ENCODE data around the gene MRAS. TPM values are rescaled to one million over a fixed set of nuclear protein-coding genes. Genes with fewer than 3 reads are reported as not detected.
A peak's percentile ranks its signal among the peaks of the same experiment; 100 is the strongest.

Gene MRAS
- polyA plus RNA-seq, 1 of the 3 experiments (the other 2 are of a cell fraction): 25.0 TPM

- TF ChIP-seq POLR2AphosphoS5 (IDR thresholded peaks at IDR 0.05; ENCODE audit: low read depth, low read length) (no peak; the same call in 1 of the 2 replicates), SMC3 (IDR thresholded peaks at IDR 0.05; ENCODE audit: low read depth, low read length) (no peak), CTCF (IDR thresholded peaks at IDR 0.05) (no peak), YY1 (IDR thresholded peaks at IDR 0.05; ENCODE audit: low read depth) (no peak)
These were observed 41.6 kb downstream of the MRAS start (continued) for GRCh38 chr3:138389841-138390581.

DNA sequence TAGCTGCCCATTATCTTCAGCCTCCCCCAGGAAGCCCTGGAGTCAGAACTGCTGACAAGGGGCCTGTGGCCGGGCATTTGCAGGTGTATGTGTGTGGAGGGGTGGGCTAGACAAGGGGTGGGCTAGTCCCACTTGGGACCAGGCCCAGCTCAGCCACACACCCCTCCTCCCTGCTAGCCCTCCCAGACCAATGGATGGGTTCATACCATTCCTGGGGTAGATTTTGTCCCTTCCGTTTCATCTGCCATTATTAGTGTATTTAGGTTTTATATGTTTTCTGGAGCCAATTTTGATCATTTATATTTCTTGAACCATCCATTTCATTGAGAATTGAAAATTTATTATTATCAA lies 42.2 kb downstream of the MRAS start:
- peak overlapping the region in 1 of 2 experiments; percentile 60; a peak in 2 of 4 replicates for H3K27ac ChIP-seq (ENCODE audit: low read depth in 2 of 2, low read length in 1 of 2)
- no peaks in the 10 kb centered on the region for H3K9me3 ChIP-seq
- H3K4me1 ChIP-seq (ENCODE audit: control insufficient read depth in 1 of 2, insufficient read depth in 2 of 2, low read depth in 1 of 2, low read length in 1 of 2): peaks cover 8 to 13% of the 10 kb centered on the region in 2 experiments; a peak in 2 of 4 replicates
- no peaks in the 10 kb centered on the region for H3K9me2 ChIP-seq
- H3K79me2 ChIP-seq (ENCODE audit: insufficient read depth): peaks cover 28% of the 10 kb centered on the region
- H3K9ac ChIP-seq: no peak overlapping the region
- peaks cover 6% of the 10 kb centered on the region for H3F3A ChIP-seq (replicated peaks; ENCODE audit: insufficient read depth)
- ChIA-PET POLR2A (no interaction called here), CTCF (interaction anchor here (0.8 to 1.0 kb wide), 3 partner anchors 19 to 322 kb away, joined by 3 to 5 read pairs (median 3); no protein-coding TSS in a partner anchor)
- TF ChIP-seq MAX (IDR thresholded peaks at IDR 0.05; ENCODE audit: low read depth): no peak
- no peak for DNase-seq
- no peaks in the 10 kb centered on the region for H3K27me3 ChIP-seq (ENCODE audit: insufficient read depth)
- H2AFZ ChIP-seq (ENCODE audit: low read depth): no peak overlapping the region
- H3K4me2 ChIP-seq: peak overlapping the region; percentile 57
- no peaks in the 10 kb centered on the region for H3K36me3 ChIP-seq (replicated peaks in 1 of 2; ENCODE audit: control insufficient read depth in 1 of 2, insufficient read depth in 2 of 2, low read length in 1 of 2)
- WGBS (ENCODE audit: low lambda C conversion rate): 37% methylated on average over 2 of the region's 2 CpGs
- no peak overlapping the region; a peak in 1 of 4 replicates for H3K4me3 ChIP-seq (ENCODE audit: low read depth in 2 of 2, low read length in 1 of 2)
- no peaks in the 10 kb centered on the region for H4K20me1 ChIP-seq (ENCODE audit: insufficient read depth)

GRCh38 chr3:138394156-138394555 lies 45.8 kb downstream of the MRAS start:
- Histone ChIP-seq H2AFZ (ENCODE audit: low read depth) (no peak overlapping the region), H3F3A (replicated peaks; ENCODE audit: insufficient read depth) (peaks cover 6% of the 10 kb centered on the region), H3K9me3 (no peaks in the 10 kb centered on the region), H4K20me1 (ENCODE audit: insufficient read depth) (no peaks in the 10 kb centered on the region), H3K27me3 (ENCODE audit: insufficient read depth) (no peaks in the 10 kb centered on the region), H3K79me2 (ENCODE audit: insufficient read depth) (peaks cover 28% of the 10 kb centered on the region), H3K4me3 (ENCODE audit: low read depth in 2 of 2, low read length in 1 of 2) (no peak overlapping the region), H3K36me3 (replicated peaks in 1 of 2; ENCODE audit: control insufficient read depth in 1 of 2, insufficient read depth in 2 of 2, low read length in 1 of 2) (no peaks in the 10 kb centered on the region), H3K4me1 (ENCODE audit: control insufficient read depth in 1 of 2, insufficient read depth in 2 of 2, low read depth in 1 of 2, low read length in 1 of 2) (peaks cover 8 to 13% of the 10 kb centered on the region in 2 experiments; a peak in 2 of 4 replicates), H3K9ac (no peak overlapping the region), H3K9me2 (no peaks in the 10 kb centered on the region), H3K27ac (ENCODE audit: low read depth in 2 of 2, low read length in 1 of 2) (no peak overlapping the region), H3K4me2 (no peak overlapping the region)
- WGBS (ENCODE audit: low lambda C conversion rate): 100% methylated on average over 2 of the region's 4 CpGs
- ChIA-PET CTCF (interaction anchor here (11.5 kb wide), 1 partner anchor 24 kb away, joined by 69 read pairs; no protein-coding TSS in a partner anchor), POLR2A (no interaction called here)
- no peak for DNase-seq
- no peak for TF ChIP-seq RFX5 (IDR thresholded peaks at IDR 0.05; ENCODE audit: low read length)
- TF ChIP-seq YY1 (IDR thresholded peaks at IDR 0.05; ENCODE audit: low read depth): no peak
- no peak for TF ChIP-seq CHD2 (IDR thresholded peaks at IDR 0.05; ENCODE audit: low read length, partially characterized antibody)
- no peak for TF ChIP-seq POLR2AphosphoS5 (IDR thresholded peaks at IDR 0.05; ENCODE audit: low read depth, low read length)
- no peak for TF ChIP-seq TAF1 (IDR thresholded peaks at IDR 0.05; ENCODE audit: borderline replicate concordance, low read depth, low read length)
- no peak for TF ChIP-seq FOXM1 (IDR thresholded peaks at IDR 0.05; ENCODE audit: low read depth)
- TF ChIP-seq RXRA (IDR thresholded peaks at IDR 0.05; ENCODE audit: borderline replicate concordance, low read depth): no peak
- TF ChIP-seq, protein P1, sequence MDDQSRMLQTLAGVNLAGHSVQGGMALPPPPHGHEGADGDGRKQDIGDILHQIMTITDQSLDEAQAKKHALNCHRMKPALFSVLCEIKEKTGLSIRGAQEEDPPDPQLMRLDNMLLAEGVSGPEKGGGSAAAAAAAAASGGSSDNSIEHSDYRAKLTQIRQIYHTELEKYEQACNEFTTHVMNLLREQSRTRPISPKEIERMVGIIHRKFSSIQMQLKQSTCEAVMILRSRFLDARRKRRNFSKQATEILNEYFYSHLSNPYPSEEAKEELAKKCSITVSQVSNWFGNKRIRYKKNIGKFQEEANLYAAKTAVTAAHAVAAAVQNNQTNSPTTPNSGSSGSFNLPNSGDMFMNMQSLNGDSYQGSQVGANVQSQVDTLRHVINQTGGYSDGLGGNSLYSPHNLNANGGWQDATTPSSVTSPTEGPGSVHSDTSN (IDR thresholded peaks at IDR 0.05): no peak
- no peak for TF ChIP-seq RAD21 (IDR thresholded peaks at IDR 0.05; ENCODE audit: low read length)
- no peak for TF ChIP-seq CTCF (IDR thresholded peaks at IDR 0.05)
- TF ChIP-seq RCOR1 (IDR thresholded peaks at IDR 0.05; ENCODE audit: low read length): no peak
- TF ChIP-seq TEAD4 (IDR thresholded peaks at IDR 0.05; ENCODE audit: borderline replicate concordance, insufficient read depth): no peak
- TF ChIP-seq MEF2A (IDR thresholded peaks at IDR 0.05; ENCODE audit: borderline replicate concordance, low read depth): no peak
- no peak for TF ChIP-seq SMC3 (IDR thresholded peaks at IDR 0.05; ENCODE audit: low read depth, low read length)
- TF ChIP-seq, protein P2, sequence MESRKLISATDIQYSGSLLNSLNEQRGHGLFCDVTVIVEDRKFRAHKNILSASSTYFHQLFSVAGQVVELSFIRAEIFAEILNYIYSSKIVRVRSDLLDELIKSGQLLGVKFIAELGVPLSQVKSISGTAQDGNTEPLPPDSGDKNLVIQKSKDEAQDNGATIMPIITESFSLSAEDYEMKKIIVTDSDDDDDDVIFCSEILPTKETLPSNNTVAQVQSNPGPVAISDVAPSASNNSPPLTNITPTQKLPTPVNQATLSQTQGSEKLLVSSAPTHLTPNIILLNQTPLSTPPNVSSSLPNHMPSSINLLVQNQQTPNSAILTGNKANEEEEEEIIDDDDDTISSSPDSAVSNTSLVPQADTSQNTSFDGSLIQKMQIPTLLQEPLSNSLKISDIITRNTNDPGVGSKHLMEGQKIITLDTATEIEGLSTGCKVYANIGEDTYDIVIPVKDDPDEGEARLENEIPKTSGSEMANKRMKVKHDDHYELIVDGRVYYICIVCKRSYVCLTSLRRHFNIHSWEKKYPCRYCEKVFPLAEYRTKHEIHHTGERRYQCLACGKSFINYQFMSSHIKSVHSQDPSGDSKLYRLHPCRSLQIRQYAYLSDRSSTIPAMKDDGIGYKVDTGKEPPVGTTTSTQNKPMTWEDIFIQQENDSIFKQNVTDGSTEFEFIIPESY (IDR thresholded peaks at IDR 0.05; ENCODE audit: borderline replicate concordance, low read depth): no peak
- TF ChIP-seq MXI1 (IDR thresholded peaks at IDR 0.05; ENCODE audit: low read depth, low read length): no peak

Measured in SK-N-SH (cell line).